Measurements from ENCODE around the gene PRPSAP2.

PRPSAP2 gene

GRCh38 chr17:18960803-18961511 lies 103.0 kb downstream of the PRPSAP2 start:
- no peak overlapping the region for H3K4me3 ChIP-seq (replicated peaks; ENCODE audit: low read depth, low read length)
- no peaks in the 10 kb centered on the region for H3K27me3 ChIP-seq (replicated peaks; ENCODE audit: control insufficient read depth, insufficient read depth, low read length)
- peak; percentile 86 for DNase-seq (ENCODE audit: extremely low read depth, insufficient read length)

GRCh38 chr17:18961634-18962493 lies 103.9 kb downstream of the PRPSAP2 start:
- no peak overlapping the region for H3K4me3 ChIP-seq (replicated peaks; ENCODE audit: low read depth, low read length)
- TF ChIP-seq, protein P1, sequence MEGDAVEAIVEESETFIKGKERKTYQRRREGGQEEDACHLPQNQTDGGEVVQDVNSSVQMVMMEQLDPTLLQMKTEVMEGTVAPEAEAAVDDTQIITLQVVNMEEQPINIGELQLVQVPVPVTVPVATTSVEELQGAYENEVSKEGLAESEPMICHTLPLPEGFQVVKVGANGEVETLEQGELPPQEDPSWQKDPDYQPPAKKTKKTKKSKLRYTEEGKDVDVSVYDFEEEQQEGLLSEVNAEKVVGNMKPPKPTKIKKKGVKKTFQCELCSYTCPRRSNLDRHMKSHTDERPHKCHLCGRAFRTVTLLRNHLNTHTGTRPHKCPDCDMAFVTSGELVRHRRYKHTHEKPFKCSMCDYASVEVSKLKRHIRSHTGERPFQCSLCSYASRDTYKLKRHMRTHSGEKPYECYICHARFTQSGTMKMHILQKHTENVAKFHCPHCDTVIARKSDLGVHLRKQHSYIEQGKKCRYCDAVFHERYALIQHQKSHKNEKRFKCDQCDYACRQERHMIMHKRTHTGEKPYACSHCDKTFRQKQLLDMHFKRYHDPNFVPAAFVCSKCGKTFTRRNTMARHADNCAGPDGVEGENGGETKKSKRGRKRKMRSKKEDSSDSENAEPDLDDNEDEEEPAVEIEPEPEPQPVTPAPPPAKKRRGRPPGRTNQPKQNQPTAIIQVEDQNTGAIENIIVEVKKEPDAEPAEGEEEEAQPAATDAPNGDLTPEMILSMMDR (IDR thresholded peaks at IDR 0.05; ENCODE audit: insufficient read depth, low read length, poor library complexity, severe bottlenecking), result no peak
- peak; percentile 40 for DNase-seq (ENCODE audit: extremely low read depth, insufficient read length)
- H3K36me3 ChIP-seq (ENCODE audit: control insufficient read depth, insufficient read depth, low read length), result no peaks in the 10 kb centered on the region
- H3K27me3 ChIP-seq (replicated peaks; ENCODE audit: control insufficient read depth, insufficient read depth, low read length), result no peaks in the 10 kb centered on the region

More at GRCh38 chr17:18960803-18961511, 103.0 kb downstream of the PRPSAP2 start:
- TF ChIP-seq, protein P1 (IDR thresholded peaks at IDR 0.05; ENCODE audit: insufficient read depth, low read length, poor library complexity, severe bottlenecking), result peak; percentile 92
- no peaks in the 10 kb centered on the region for H3K36me3 ChIP-seq (ENCODE audit: control insufficient read depth, insufficient read depth, low read length)

DNA sequence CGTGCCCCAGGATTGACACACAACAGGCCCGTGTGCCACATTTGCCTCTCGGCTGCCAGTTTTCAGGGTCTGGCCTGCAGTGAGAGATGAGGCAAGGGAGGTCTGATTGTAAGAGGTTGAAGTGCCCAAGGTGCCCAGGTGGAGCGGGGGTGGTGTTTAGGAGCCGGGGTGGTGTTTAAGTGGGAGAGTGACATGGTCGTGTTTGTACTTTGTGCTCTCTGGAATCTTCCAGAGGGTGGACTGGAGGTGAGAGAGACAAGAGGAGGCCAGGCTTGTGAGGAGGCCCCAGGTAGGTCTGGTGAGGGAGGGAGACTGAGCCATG lies 104.5 kb downstream of the PRPSAP2 start:
- no peak overlapping the region for H3K4me3 ChIP-seq (replicated peaks; ENCODE audit: low read depth, low read length)
- DNase-seq (ENCODE audit: extremely low read depth, insufficient read length), result peak; percentile 3
- H3K27me3 ChIP-seq (replicated peaks; ENCODE audit: control insufficient read depth, insufficient read depth, low read length), result no peaks in the 10 kb centered on the region
- TF ChIP-seq, protein P1 (IDR thresholded peaks at IDR 0.05; ENCODE audit: insufficient read depth, low read length, poor library complexity, severe bottlenecking), result no peak
- no peaks in the 10 kb centered on the region for H3K36me3 ChIP-seq (ENCODE audit: control insufficient read depth, insufficient read depth, low read length)

GRCh38 chr17:18963126-18964017 lies 105.4 kb downstream of the PRPSAP2 start:
- TF ChIP-seq, protein P1 (IDR thresholded peaks at IDR 0.05; ENCODE audit: insufficient read depth, low read length, poor library complexity, severe bottlenecking), result no peak
- Histone ChIP-seq H3K27me3 (replicated peaks; ENCODE audit: control insufficient read depth, insufficient read depth, low read length) (no peaks in the 10 kb centered on the region), H3K36me3 (ENCODE audit: control insufficient read depth, insufficient read depth, low read length) (no peaks in the 10 kb centered on the region), H3K4me3 (replicated peaks; ENCODE audit: low read depth, low read length) (no peak overlapping the region)
- DNase-seq (ENCODE audit: extremely low read depth, insufficient read length), result peak; percentile 3

DNA sequence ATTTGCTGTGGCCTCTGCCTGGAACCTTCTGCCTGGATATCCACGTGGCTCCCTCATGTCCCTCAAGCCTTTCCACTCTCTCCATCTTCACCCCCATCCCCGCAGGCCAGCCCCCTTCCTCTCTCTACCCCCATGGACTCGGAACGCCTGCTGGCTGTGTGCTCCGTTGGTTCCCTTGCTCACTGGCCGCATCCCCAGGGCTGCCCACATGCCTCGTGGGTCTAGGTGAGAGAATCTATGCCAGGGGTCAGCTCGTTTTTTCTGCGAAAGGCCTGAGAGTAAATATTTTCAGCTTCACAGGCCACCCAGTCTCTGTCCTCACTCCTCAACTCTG lies 106.1 kb downstream of the PRPSAP2 start:
- DNase-seq (ENCODE audit: extremely low read depth, insufficient read length), result no peak
- Histone ChIP-seq H3K27me3 (replicated peaks; ENCODE audit: control insufficient read depth, insufficient read depth, low read length) (no peaks in the 10 kb centered on the region), H3K36me3 (ENCODE audit: control insufficient read depth, insufficient read depth, low read length) (no peaks in the 10 kb centered on the region), H3K4me3 (replicated peaks; ENCODE audit: low read depth, low read length) (no peak overlapping the region)
- TF ChIP-seq, protein P1 (IDR thresholded peaks at IDR 0.05; ENCODE audit: insufficient read depth, low read length, poor library complexity, severe bottlenecking), result no peak
